HCT116 (cell line): ENCODE results near the gene PYROXD2. TPM values are rescaled to one million over a fixed set of nuclear protein-coding genes. Genes with fewer than 3 reads are reported as not detected.

Experiments
- ATAC-seq: fragments of 200-7000 bp; cut with Tn5 transposase; 2 replicates; pipeline ENCODE4 v1.9.1; 2020; ENCODE audit warnings: mild to moderate bottlenecking, moderate library complexity
- BruUV-seq: library from RNA; stranded (reverse); fragments of 400-500 nt; replicated peaks from 2 replicates; lab custom pipeline; 2021; lab: Mats Ljungman, UMichigan
- CTCF ChIA-PET: fragments of 300-600 bp; sonication (Branson Sonifier 250); formaldehyde crosslinking; loops from one replicate; lab custom pipeline; 2021; ENCODE audit warnings: antibody characterized with exemption; lab: Charles Lee
- POLR2A ChIA-PET: fragments of 300-600, 350-600 bp; sonication (Branson Sonifier 250); formaldehyde crosslinking; loops from one replicate; lab custom pipeline; 2021; ENCODE audit warnings: antibody characterized with exemption; lab: Charles Lee
- RAD21 ChIA-PET, 2 experiments: fragments of 300-600 bp; sonication (Branson Sonifier 250); formaldehyde crosslinking; loops; one replicate each; lab custom pipeline; 2023; ENCODE audit warnings: low total read pairs in 2 of 2; ENCODE audit not compliant: uncharacterized antibody in 2 of 2, unreplicated experiment in 2 of 2, low non-redundant PET in 1 of 2; lab: Charles Lee
- DNase-seq: peaks from one replicate; pipeline ENCODE4 v3.0.0-alpha.2; 2010; ENCODE audit warnings: low read depth, low spot score
- H2AFZ ChIP-seq: fragments of 200-600 bp; shearing (Covaris generic), sonication (generic); 2 replicates; pipeline ENCODE4 v1.6.1; 2017; ENCODE audit warnings: low read depth, mixed run types, mixed read lengths, antibody characterized with exemption, low read length; ENCODE audit not compliant: poor library complexity, severe bottlenecking
- H3K27ac ChIP-seq: 2 replicates; pipeline ENCODE4 v1.5.1; 2012; ENCODE audit warnings: low read depth, low read length
- H3K27me3 ChIP-seq: fragments of 200-600 bp; sonication (generic); 2 replicates; pipeline ENCODE4 v1.6.1; 2016; ENCODE audit warnings: mixed run types, low read length, mixed read lengths; ENCODE audit not compliant: insufficient read depth
- H3K36me3 ChIP-seq, 2 experiments: fragments of 200-500 bp in 1 of 2; fragments of 200-600 bp in 1 of 2; sonication (Bioruptor generic) in 1 of 2; sonication (generic) in 1 of 2; 2 replicates each; pipeline versions ENCODE4 v1.5.1 to v1.6.1; 2014 to 2016; ENCODE audit warnings: low read length in 2 of 2, inconsistent platforms in 1 of 2, mixed read lengths in 1 of 2, mixed run types in 1 of 2; ENCODE audit not compliant: insufficient read depth in 2 of 2, control insufficient read depth in 1 of 2
- H3K4me1 ChIP-seq, 2 experiments: fragments of 200-600 bp in 1 of 2; sonication (generic) in 1 of 2; 2 replicates each; pipeline versions ENCODE4 v1.5.1 to v1.6.1; 2012 to 2017; ENCODE audit warnings: low read length in 2 of 2, inconsistent platforms in 1 of 2, mild to moderate bottlenecking in 1 of 2, mixed read lengths in 1 of 2, mixed run types in 1 of 2, moderate library complexity in 1 of 2; ENCODE audit not compliant: insufficient read depth in 2 of 2, control insufficient read depth in 1 of 2
- H3K4me2 ChIP-seq: fragments of 200-600 bp; sonication (generic); 2 replicates; pipeline ENCODE4 v1.6.1; 2017; ENCODE audit warnings: mixed run types, low read length, mixed read lengths
- H3K4me3 ChIP-seq, 2 experiments: fragments of 200-600 bp in 1 of 2; sonication (generic) in 1 of 2; replicated peaks in 1 of 2; 2 replicates each; pipeline ENCODE4 v1.5.1; 2011 to 2016; ENCODE audit warnings: low read length in 2 of 2, control low read depth in 1 of 2, low read depth in 1 of 2, mild to moderate bottlenecking in 1 of 2, mixed read lengths in 1 of 2, mixed run types in 1 of 2
- H3K79me2 ChIP-seq: fragments of 200-600 bp; sonication (generic); 2 replicates; pipeline ENCODE4 v1.6.1; 2017; ENCODE audit warnings: mild to moderate bottlenecking, mixed run types, low read length, moderate library complexity, mixed read lengths; ENCODE audit not compliant: insufficient read depth
- H3K9ac ChIP-seq: fragments of 200-600 bp; sonication (generic); 2 replicates; pipeline ENCODE4 v1.6.1; 2016; ENCODE audit warnings: low read length, mixed read lengths
- H3K9me2 ChIP-seq: fragments of 200-600 bp; sonication (generic), shearing (Covaris generic); 2 replicates; pipeline ENCODE4 v1.6.1; 2017; ENCODE audit warnings: mixed run types, mild to moderate bottlenecking, moderate library complexity; ENCODE audit not compliant: insufficient read depth
- H3K9me3 ChIP-seq, 2 experiments: fragments of 200-500 bp in 1 of 2; fragments of 200-600 bp in 1 of 2; sonication (Bioruptor generic) in 1 of 2; sonication (generic) in 1 of 2; 2 replicates each; pipeline ENCODE4 v1.6.1; 2014 to 2017; ENCODE audit warnings: low read length in 2 of 2, mixed read lengths in 2 of 2, inconsistent platforms in 1 of 2, low read depth in 1 of 2, mild to moderate bottlenecking in 1 of 2, mixed run types in 1 of 2, moderate library complexity in 1 of 2; ENCODE audit not compliant: control insufficient read depth in 1 of 2, insufficient read depth in 1 of 2
- H4K20me1 ChIP-seq: fragments of 200-600 bp; sonication (generic), shearing (Covaris generic); 2 replicates; pipeline ENCODE4 v1.6.1; 2017; ENCODE audit warnings: mixed run types, mild to moderate bottlenecking, moderate library complexity; ENCODE audit not compliant: insufficient read depth
- CEBPB ChIP-seq: IDR thresholded peaks from 2 replicates; pipeline ENCODE4 v1.6.1; 2012; ENCODE audit warnings: low read depth
- CTCF ChIP-seq, 3 experiments: fragments of 200-600 bp in 1 of 3; sonication (generic) in 1 of 3; IDR thresholded peaks in 2 of 3; conservative IDR thresholded peaks in 1 of 3; 2 replicates each; pipeline ENCODE4 v1.5.1; 2012 to 2017; ENCODE audit warnings: low read depth in 2 of 3, low read length in 2 of 3, antibody characterized with exemption in 1 of 3, borderline replicate concordance in 1 of 3, control low read depth in 1 of 3, mild to moderate bottlenecking in 1 of 3, mixed read lengths in 1 of 3, mixed run types in 1 of 3, moderate library complexity in 1 of 3; ENCODE audit not compliant: insufficient read depth in 1 of 3
- EGR1 ChIP-seq: IDR thresholded peaks from 2 replicates; pipeline ENCODE4 v1.6.1; 2012; ENCODE audit warnings: low read depth
- FOSL1 ChIP-seq: IDR thresholded peaks from 2 replicates; pipeline ENCODE4 v1.6.1; 2012; ENCODE audit warnings: low read depth
- MAX ChIP-seq: IDR thresholded peaks from 2 replicates; pipeline ENCODE4 v1.6.1; 2012
- POLR2A ChIP-seq: IDR thresholded peaks from 2 replicates; pipeline ENCODE4 v1.7.0; 2011; ENCODE audit warnings: borderline replicate concordance; ENCODE audit not compliant: insufficient read depth, insufficient read length; ENCODE audit errors: extremely low read depth
- RAD21 ChIP-seq: IDR thresholded peaks from 2 replicates; pipeline ENCODE4 v1.6.1; 2012; ENCODE audit warnings: low read depth, mild to moderate bottlenecking
- SIN3A ChIP-seq: IDR thresholded peaks from 2 replicates; pipeline ENCODE4 v1.6.1; 2012; ENCODE audit warnings: low read depth
- SP1 ChIP-seq: IDR thresholded peaks from 2 replicates; pipeline ENCODE4 v1.6.1; 2012; ENCODE audit warnings: low read depth
- YY1 ChIP-seq: IDR thresholded peaks from 2 replicates; pipeline ENCODE4 v1.6.1; 2011; ENCODE audit warnings: low read length, low read depth, moderate library complexity, mild to moderate bottlenecking; ENCODE audit not compliant: insufficient replicate concordance; ENCODE audit errors: extremely low read depth
- intact Hi-C: fragments of 100-400 bp; cut with micrococcal nuclease; formaldehyde crosslinking; loops from 2 replicates; pipeline ENCODE4 v1.10.0; 2022
- total RNA-seq: library from RNA; stranded (reverse); gene quantifications from one replicate; pipeline ENCODE4 v1.2.1, GENCODE V29; 2021; ENCODE audit not compliant: unreplicated experiment

The PYROXD2 gene
- total RNA-seq, 1 experiment from 2014 or later, result 14.2 TPM

DNA sequence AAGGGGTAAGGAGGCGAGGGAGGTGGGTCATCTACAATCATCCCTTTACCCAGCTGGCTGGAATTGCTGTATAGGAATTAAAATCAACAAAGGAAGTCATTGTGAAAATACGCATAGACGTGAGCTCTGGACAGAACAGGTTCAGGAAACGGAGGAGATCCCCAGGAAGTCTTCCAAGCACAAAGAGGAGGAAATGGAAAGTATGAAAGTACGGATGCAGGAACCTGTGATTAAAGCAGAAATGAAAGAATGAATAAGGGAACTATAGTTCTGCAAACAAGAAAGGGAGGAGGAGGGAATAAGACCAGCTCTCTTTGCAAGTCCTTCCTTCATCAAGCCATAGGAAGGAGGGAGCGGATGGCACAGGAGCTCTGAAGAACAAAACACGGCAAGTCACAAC lies 61.8 kb downstream of the PYROXD2 start:
- peaks cover 50% of the 10 kb centered on the region for H3K27me3 ChIP-seq
- H3K4me3 ChIP-seq, result no peak overlapping the region
- no peaks in the 10 kb centered on the region for H3K36me3 ChIP-seq
- H3K79me2 ChIP-seq, result no peaks in the 10 kb centered on the region
- no peaks in the 10 kb centered on the region for H3K9me2 ChIP-seq
- no peaks in the 10 kb centered on the region for H3K4me1 ChIP-seq
- no peak overlapping the region for H3K9ac ChIP-seq
- DNase-seq, result no peak
- ChIA-PET CTCF (no interaction called here), RAD21 (no interaction called here), POLR2A (no interaction called here)
- no TSS peak for BruUV-seq
- no peak overlapping the region for H3K4me2 ChIP-seq
- intact Hi-C loops, result no loop called here
- H4K20me1 ChIP-seq, result no peaks in the 10 kb centered on the region
- TF ChIP-seq POLR2A, result no peak
- TF ChIP-seq CTCF (IDR thresholded peaks at IDR 0.05 in 2 of 3, conservative IDR thresholded peaks at IDR 0.05 in 1 of 3; ENCODE audit: borderline replicate concordance in 1 of 3, insufficient read depth in 1 of 3, low read depth in 2 of 3, low read length in 2 of 3), result no peak
- no peak for TF ChIP-seq SP1
- no peak for TF ChIP-seq RAD21
- no peak for TF ChIP-seq SIN3A
- no peak overlapping the region for H2AFZ ChIP-seq
- H3K9me3 ChIP-seq, result no peaks in the 10 kb centered on the region
- ATAC-seq, result no peak
- no peak overlapping the region for H3K27ac ChIP-seq

GRCh38 chr10:98351831-98352402 lies 63.1 kb downstream of the PYROXD2 start:
- ChIA-PET RAD21 (no interaction called here), POLR2A (no interaction called here), CTCF (no interaction called here)
- no TSS peak for BruUV-seq
- H3K9me3 ChIP-seq, result no peaks in the 10 kb centered on the region
- no peak overlapping the region for H3K4me3 ChIP-seq
- H3K4me1 ChIP-seq, result no peaks in the 10 kb centered on the region
- intact Hi-C loops, result no loop called here
- no peak overlapping the region for H3K27ac ChIP-seq
- no peak overlapping the region for H2AFZ ChIP-seq
- no peak overlapping the region for H3K9ac ChIP-seq
- no peaks in the 10 kb centered on the region for H3K36me3 ChIP-seq
- TF ChIP-seq CTCF (IDR thresholded peaks at IDR 0.05 in 2 of 3, conservative IDR thresholded peaks at IDR 0.05 in 1 of 3; ENCODE audit: borderline replicate concordance in 1 of 3, insufficient read depth in 1 of 3, low read depth in 2 of 3, low read length in 2 of 3) (no peak), EGR1 (no peak), FOSL1 (no peak), RAD21 (no peak), YY1 (no peak), CEBPB (no peak), MAX (no peak)
- ATAC-seq (no peak), DNase-seq (no peak)
- H3K4me2 ChIP-seq, result no peak overlapping the region
- no peaks in the 10 kb centered on the region for H4K20me1 ChIP-seq
- H3K27me3 ChIP-seq, result peaks cover 50% of the 10 kb centered on the region
- H3K79me2 ChIP-seq, result no peaks in the 10 kb centered on the region
- H3K9me2 ChIP-seq, result no peaks in the 10 kb centered on the region
